Calu3 (cell line): ENCODE data around the gene FOSL1. TPM values are rescaled to one million over a fixed set of nuclear protein-coding genes. Genes with fewer than 3 reads are reported as not detected.

Source experiments
- BruUV-seq: library from RNA; stranded (reverse); fragments of 400-500 nt; replicated peaks from 2 replicates; lab custom pipeline; 2021; lab: Mats Ljungman, UMichigan
- CTCF ChIA-PET: fragments of 300-600 bp; sonication (Branson Sonifier 250); formaldehyde crosslinking; loops from one replicate; lab custom pipeline; 2022; ENCODE audit warnings: antibody characterized with exemption; lab: Charles Lee
- DNase-seq: peaks from one replicate; pipeline ENCODE4 v3.0.0; 2022
- H3K27ac Mint-ChIP-seq: one replicate; pipeline ENCODE4 v1.8.0; 2022; ENCODE audit warnings: mixed read lengths; ENCODE audit not compliant: unreplicated experiment
- H3K27me3 Mint-ChIP-seq: one replicate; pipeline ENCODE4 v1.8.0; 2022; ENCODE audit warnings: mixed read lengths; ENCODE audit not compliant: unreplicated experiment
- H3K36me3 Mint-ChIP-seq: one replicate; pipeline ENCODE4 v1.8.0; 2022; ENCODE audit warnings: mild to moderate bottlenecking, moderate library complexity, mixed read lengths; ENCODE audit not compliant: insufficient read depth, unreplicated experiment
- H3K4me1 Mint-ChIP-seq: one replicate; pipeline ENCODE4 v1.8.0; 2022; ENCODE audit warnings: mild to moderate bottlenecking, low read depth, mixed read lengths; ENCODE audit not compliant: unreplicated experiment
- H3K4me3 Mint-ChIP-seq: one replicate; pipeline ENCODE4 v1.8.0; 2022; ENCODE audit warnings: mild to moderate bottlenecking, low read depth, moderate library complexity, mixed read lengths; ENCODE audit not compliant: unreplicated experiment
- H3K9me3 Mint-ChIP-seq: one replicate; pipeline ENCODE4 v1.8.0; 2022; ENCODE audit warnings: low read depth, mixed read lengths; ENCODE audit not compliant: unreplicated experiment
- intact Hi-C: fragments of 100-400 bp; cut with micrococcal nuclease; formaldehyde crosslinking; loops from one replicate; pipeline ENCODE4 v1.10.0; 2022; ENCODE audit not compliant: unreplicated experiment
- total RNA-seq: library from RNA; stranded (reverse); gene quantifications from 2 replicates; pipeline ENCODE4 v1.2.3, GENCODE V29; 2022
- TF ChIP-seq, protein P1 (sequence below): fragments of 200-600 bp; IDR thresholded peaks from one replicate; pipeline ENCODE4 v1.8.0; 2022; ENCODE audit warnings: antibody characterized with exemption; ENCODE audit not compliant: unreplicated experiment

FOSL1 gene
- total RNA-seq, 1 experiment from 2014 or later: 76.1 TPM

DNA sequence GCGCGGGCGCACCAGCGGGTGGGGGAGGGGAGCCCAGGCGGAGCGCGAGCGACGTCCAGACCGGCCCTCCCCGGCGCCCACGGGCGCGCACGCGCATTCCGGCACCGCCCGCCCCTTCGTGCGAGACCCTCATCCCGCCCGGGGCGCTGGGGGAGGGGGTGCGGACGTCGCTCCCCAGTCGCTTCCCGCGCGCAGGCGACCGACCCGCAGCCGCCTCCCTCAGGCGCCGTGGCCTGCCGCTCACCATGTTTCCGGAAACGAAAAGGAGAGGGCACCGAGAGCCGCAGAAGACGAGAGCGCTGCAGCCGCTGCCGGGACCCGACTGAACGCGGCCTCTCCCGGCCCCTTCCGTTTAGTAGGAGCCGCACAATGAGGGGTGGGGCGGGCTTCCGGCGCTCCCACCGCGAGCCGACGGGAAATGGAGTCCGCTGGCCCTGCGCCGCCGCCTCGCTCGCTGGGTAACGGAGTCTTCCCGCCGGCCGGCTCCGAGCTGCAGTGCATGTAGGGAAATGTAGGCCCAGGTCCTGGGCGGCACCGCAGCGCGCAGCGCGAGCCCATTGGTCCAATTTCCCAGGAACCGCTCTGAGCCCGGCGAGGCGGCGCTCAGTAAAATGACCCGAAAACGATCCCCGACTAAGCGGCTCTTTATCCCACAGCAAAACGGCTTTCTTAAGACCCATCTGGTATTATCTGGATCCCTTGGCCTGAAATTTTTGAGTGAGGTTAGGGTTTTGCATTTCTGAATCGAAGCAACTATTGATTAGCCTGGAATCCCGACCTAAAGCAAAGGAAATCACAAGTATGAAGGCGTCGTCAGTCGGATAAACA, 42.1 kb downstream of the FOSL1 start, which contains the start of gene CFL1:
Gene CFL1 (minus strand): TSS at position 328 of the 828 bp plus-strand sequence. CDS start 81 bp downstream, at position 247.
- H3K4me3 Mint-ChIP-seq: peak within 1 kb of the TSS; percentile 84
- peak; percentile 98 for DNase-seq
- H3K27me3 Mint-ChIP-seq: no peaks in the 10 kb centered on the region
- peak within 1 kb of the TSS; percentile 95 for H3K27ac Mint-ChIP-seq
- CTCF ChIA-PET: interaction anchor here (0.7 to 2.9 kb wide), 4 partner anchors 30 to 1172 kb away, joined by 3 to 37 read pairs (median 6); partner anchors contain the start of gene FIBP
- H3K36me3 Mint-ChIP-seq: peaks cover 100% of the 10 kb centered on the region
- no peaks in the 10 kb centered on the region for H3K9me3 Mint-ChIP-seq
- peaks cover 47% of the 10 kb centered on the region for H3K4me1 Mint-ChIP-seq
- no TSS peak for BruUV-seq
- TF ChIP-seq, protein P1, sequence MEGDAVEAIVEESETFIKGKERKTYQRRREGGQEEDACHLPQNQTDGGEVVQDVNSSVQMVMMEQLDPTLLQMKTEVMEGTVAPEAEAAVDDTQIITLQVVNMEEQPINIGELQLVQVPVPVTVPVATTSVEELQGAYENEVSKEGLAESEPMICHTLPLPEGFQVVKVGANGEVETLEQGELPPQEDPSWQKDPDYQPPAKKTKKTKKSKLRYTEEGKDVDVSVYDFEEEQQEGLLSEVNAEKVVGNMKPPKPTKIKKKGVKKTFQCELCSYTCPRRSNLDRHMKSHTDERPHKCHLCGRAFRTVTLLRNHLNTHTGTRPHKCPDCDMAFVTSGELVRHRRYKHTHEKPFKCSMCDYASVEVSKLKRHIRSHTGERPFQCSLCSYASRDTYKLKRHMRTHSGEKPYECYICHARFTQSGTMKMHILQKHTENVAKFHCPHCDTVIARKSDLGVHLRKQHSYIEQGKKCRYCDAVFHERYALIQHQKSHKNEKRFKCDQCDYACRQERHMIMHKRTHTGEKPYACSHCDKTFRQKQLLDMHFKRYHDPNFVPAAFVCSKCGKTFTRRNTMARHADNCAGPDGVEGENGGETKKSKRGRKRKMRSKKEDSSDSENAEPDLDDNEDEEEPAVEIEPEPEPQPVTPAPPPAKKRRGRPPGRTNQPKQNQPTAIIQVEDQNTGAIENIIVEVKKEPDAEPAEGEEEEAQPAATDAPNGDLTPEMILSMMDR: no peak
- intact Hi-C loops: no loop called here

DNA sequence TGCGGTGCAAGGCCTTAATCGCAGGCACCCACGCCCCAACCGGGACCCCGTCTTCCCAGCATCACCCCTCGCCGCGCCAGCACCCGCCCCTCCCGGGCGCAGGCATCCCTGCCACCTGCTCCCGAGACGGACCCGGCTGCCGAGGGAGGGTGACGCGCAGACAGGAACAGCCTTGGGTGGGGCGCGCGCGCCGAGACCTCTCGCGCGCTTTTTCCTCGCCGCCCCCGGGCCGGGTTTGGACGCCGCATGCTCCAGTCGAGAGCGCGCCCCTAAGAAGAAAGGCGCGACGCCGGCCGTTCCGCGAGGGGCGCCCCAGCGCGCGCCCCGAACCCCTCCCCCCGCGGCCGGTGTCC, 42.7 kb downstream of the FOSL1 start:
- Mint-ChIP-seq H3K27me3 (no peaks in the 10 kb centered on the region), H3K4me1 (peaks cover 47% of the 10 kb centered on the region), H3K9me3 (no peaks in the 10 kb centered on the region), H3K36me3 (peaks cover 100% of the 10 kb centered on the region), H3K4me3 (peak overlapping the region; percentile 84), H3K27ac (no peak overlapping the region)
- no TSS peak for BruUV-seq
- intact Hi-C loops: no loop called here
- CTCF ChIA-PET: interaction anchor here (1.5 to 2.9 kb wide), 2 partner anchors 31 to 77 kb away, joined by 3 to 37 read pairs; partner anchors contain the start of gene FIBP
- no peak for DNase-seq
- TF ChIP-seq, protein P1: no peak

DNA sequence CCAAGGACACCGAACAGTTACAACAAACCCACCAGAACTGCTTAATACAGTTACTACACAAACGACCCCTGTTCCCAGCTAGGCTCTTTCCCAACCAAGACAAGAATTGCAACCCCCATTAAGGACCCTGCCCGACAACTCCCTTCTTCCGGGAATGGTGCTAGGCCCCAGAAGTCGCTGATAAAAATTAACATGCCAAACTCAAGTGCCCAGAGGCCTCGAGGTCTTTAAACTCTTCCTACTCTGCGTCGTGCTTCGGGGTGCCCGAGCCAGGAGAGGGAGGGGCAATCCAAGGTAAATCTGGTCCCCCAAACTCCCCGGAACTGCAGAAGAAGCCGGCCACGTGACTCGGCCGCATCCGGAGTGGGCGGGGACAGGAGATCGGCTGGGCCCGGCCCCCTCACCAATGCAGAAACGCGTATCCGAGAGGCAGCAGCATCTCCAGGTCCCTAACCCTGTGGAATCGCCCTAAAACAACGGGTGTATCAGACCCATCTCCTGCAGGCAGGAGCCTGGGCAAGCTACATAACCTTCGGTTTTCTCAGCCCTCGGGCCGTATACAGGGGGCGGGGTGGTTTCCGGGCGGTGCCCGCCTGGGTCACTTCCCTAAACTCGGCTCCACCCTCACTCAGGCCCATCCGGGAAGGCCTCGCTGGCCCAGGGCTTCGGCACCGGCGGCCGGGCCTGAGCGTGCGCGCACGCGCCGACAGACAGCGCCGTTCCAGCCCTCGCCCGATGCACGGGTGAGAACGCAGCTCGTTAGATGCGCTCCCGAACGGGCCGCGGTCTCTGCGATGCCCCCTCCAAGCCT, 43.3 kb downstream of the FOSL1 start:
- intact Hi-C loops: no loop called here
- TF ChIP-seq, protein P1: no peak
- DNase-seq: peak; percentile 82
- Mint-ChIP-seq H3K36me3 (peaks cover 100% of the 10 kb centered on the region), H3K27ac (peak overlapping the region; percentile 84), H3K4me1 (peaks cover 47% of the 10 kb centered on the region), H3K4me3 (peak overlapping the region; percentile 84), H3K9me3 (no peaks in the 10 kb centered on the region), H3K27me3 (no peaks in the 10 kb centered on the region)
- no TSS peak for BruUV-seq
- CTCF ChIA-PET: no interaction called here

- no peaks in the 10 kb centered on the region for H3K9me3 Mint-ChIP-seq
- no TSS peak for BruUV-seq
- H3K27me3 Mint-ChIP-seq: no peaks in the 10 kb centered on the region
- TF ChIP-seq, protein P1: no peak
- intact Hi-C loops: no loop called here
- CTCF ChIA-PET: interaction anchor here (0.7 kb wide), 1 partner anchor 263 kb away, joined by 3 read pairs; no protein-coding TSS in a partner anchor
- peaks cover 47% of the 10 kb centered on the region for H3K4me1 Mint-ChIP-seq
- H3K27ac Mint-ChIP-seq: peak overlapping the region; percentile 84
- H3K36me3 Mint-ChIP-seq: peaks cover 100% of the 10 kb centered on the region
- peak overlapping the region; percentile 84 for H3K4me3 Mint-ChIP-seq
- no peak for DNase-seq
These were observed 44.2 kb downstream of the FOSL1 start for GRCh38 chr11:65855927-65856363.
